HL-60 (cell line): ENCODE measurements around the gene DLG1.

ENCODE experiments used
- DNase-seq, 2 experiments: peaks; one replicate each; pipeline ENCODE4 v3.0.0-alpha.2; 2010 to 2020; ENCODE audit warnings: low read depth in 1 of 2, low spot score in 1 of 2
- H3K27ac ChIP-seq: fragments of 250-450 bp; sonication (Bioruptor Pico); replicated peaks from 2 replicates; pipeline ENCODE4 v1.5.1; 2020; ENCODE audit warnings: mild to moderate bottlenecking, moderate library complexity
- H3K27me3 ChIP-seq: fragments of 250-450 bp; sonication (Bioruptor Pico); 2 replicates; pipeline ENCODE4 v1.5.1; 2021; ENCODE audit warnings: mild to moderate bottlenecking, moderate library complexity; ENCODE audit not compliant: insufficient read depth, poor library complexity, severe bottlenecking
- H3K4me3 ChIP-seq: replicated peaks from 2 replicates; pipeline ENCODE4 v1.5.1; 2011; ENCODE audit warnings: mild to moderate bottlenecking, control low read depth, low read length; ENCODE audit not compliant: insufficient read depth
- CTCF ChIP-seq: IDR thresholded peaks from one replicate; pipeline ENCODE4 v1.5.1; 2011; ENCODE audit warnings: low read length, control low read depth, inconsistent platforms; ENCODE audit not compliant: insufficient read depth
- GABPA ChIP-seq: IDR thresholded peaks from 2 replicates; pipeline ENCODE4 v1.6.1; 2012; ENCODE audit warnings: low read depth
- POLR2AphosphoS5 ChIP-seq: IDR thresholded peaks from 2 replicates; pipeline ENCODE4 v1.6.1; 2012; ENCODE audit warnings: low read depth
- REST ChIP-seq: IDR thresholded peaks from 2 replicates; pipeline ENCODE4 v1.6.1; 2012; ENCODE audit warnings: low read depth; ENCODE audit not compliant: insufficient replicate concordance
- SPI1 ChIP-seq: IDR thresholded peaks from 2 replicates; pipeline ENCODE4 v1.6.1; 2012; ENCODE audit warnings: low read depth, mild to moderate bottlenecking, borderline replicate concordance

DLG1 gene

GRCh38 chr3:197028728-197029510 lies 269.5 kb downstream of the DLG1 start:
- DNase-seq: no peak
- Histone ChIP-seq H3K27me3 (peaks cover 4% of the 10 kb centered on the region), H3K27ac (no peak overlapping the region), H3K4me3 (peak overlapping the region; percentile 46)
- TF ChIP-seq CTCF (no peak), GABPA (no peak), SPI1 (no peak), POLR2AphosphoS5 (no peak), REST (no peak)

DNA sequence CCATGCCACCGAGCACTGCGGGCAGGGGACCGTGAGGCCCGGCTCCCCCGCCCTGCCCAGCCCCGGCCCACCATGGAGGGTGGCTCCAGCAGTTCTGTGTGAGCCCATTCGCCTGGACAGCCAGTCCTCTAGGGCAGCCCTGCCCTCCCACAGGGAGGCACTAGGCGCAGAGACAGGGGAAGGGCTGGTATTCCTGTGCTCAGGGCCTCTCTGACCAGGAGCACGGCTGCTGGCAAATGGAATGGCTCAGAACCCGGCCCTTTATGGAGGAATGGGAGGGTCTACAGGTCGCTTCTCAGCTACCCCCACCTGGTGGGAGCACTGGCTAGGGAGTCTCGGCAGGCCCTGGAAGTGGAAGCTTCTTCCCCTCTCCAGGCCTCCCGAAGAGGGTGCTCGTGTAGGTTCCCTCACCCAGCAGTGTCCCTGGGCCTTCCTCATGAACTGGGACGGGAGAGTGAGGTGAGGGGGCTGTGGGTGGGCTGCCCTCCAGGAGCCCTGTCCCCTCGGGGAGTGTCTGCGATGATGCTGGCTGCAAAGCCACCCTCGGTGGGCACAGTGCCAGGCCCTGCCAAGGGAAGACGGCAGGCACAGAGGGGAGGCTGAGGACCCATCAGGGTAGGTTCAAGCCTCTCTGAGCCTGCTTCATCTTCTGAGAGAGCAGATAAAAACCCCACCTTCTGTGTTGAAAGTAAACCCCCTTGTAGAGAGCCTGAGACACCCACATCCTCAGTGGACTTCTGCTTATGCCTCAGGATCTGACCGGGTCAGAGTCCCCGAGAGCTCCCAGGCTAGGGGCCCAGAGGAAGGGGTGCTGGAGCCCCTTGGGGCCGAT lies 270.3 kb downstream of the DLG1 start:
- Histone ChIP-seq H3K4me3 (no peak overlapping the region), H3K27me3 (peaks cover 4% of the 10 kb centered on the region), H3K27ac (no peak overlapping the region)
- no peak for DNase-seq
- TF ChIP-seq GABPA (no peak), SPI1 (no peak), REST (no peak), CTCF (no peak), POLR2AphosphoS5 (no peak)

- Histone ChIP-seq H3K27me3 (peaks cover 9% of the 10 kb centered on the region), H3K4me3 (no peak overlapping the region), H3K27ac (no peak overlapping the region)
- no peak for DNase-seq
- TF ChIP-seq POLR2AphosphoS5 (no peak), GABPA (no peak), REST (no peak), CTCF (no peak), SPI1 (no peak)
These were observed 271.1 kb downstream of the DLG1 start for GRCh38 chr3:197027151-197027895.
